ENCODE data around the gene PRDM4. TPM values are rescaled to one million over a fixed set of nuclear protein-coding genes. Genes with fewer than 3 reads are reported as not detected.

PRDM4 gene
- total RNA-seq, 1 donor from 2014 or later: 25.9 TPM

DNA sequence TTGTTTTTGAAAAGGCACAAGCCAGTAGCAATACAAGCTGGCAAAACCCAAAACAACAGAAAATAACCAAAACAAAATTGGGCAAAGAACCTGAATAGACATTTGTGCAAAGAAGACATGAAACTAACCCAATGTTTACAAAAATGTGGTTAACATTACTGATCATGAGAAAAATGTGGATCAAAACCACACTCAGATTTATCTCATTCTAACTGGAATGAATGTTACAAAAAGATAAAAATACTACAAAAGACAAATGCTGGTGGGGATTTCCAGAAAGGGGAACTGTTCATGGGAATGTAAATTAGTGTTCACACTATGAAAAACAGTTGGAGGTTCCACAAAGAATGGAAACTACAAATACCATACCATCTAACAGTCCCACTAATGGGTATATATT is 40.2 kb upstream of the PRDM4 start:
- H3K27ac ChIP-seq: no peak overlapping the region
- DNase-seq (no peak), ATAC-seq (no peak)
- H3K27me3 ChIP-seq: no peaks in the 10 kb centered on the region
- no peaks in the 10 kb centered on the region for H3K4me1 ChIP-seq
- H3K4me3 ChIP-seq: no peak overlapping the region
- TF ChIP-seq, protein P1, sequence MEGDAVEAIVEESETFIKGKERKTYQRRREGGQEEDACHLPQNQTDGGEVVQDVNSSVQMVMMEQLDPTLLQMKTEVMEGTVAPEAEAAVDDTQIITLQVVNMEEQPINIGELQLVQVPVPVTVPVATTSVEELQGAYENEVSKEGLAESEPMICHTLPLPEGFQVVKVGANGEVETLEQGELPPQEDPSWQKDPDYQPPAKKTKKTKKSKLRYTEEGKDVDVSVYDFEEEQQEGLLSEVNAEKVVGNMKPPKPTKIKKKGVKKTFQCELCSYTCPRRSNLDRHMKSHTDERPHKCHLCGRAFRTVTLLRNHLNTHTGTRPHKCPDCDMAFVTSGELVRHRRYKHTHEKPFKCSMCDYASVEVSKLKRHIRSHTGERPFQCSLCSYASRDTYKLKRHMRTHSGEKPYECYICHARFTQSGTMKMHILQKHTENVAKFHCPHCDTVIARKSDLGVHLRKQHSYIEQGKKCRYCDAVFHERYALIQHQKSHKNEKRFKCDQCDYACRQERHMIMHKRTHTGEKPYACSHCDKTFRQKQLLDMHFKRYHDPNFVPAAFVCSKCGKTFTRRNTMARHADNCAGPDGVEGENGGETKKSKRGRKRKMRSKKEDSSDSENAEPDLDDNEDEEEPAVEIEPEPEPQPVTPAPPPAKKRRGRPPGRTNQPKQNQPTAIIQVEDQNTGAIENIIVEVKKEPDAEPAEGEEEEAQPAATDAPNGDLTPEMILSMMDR (IDR thresholded peaks at IDR 0.05): no peak
- no peaks in the 10 kb centered on the region for H3K9me3 ChIP-seq
- no peaks in the 10 kb centered on the region for H3K36me3 ChIP-seq
- intact Hi-C loops (cut with DNase I): no loop called here

DNA sequence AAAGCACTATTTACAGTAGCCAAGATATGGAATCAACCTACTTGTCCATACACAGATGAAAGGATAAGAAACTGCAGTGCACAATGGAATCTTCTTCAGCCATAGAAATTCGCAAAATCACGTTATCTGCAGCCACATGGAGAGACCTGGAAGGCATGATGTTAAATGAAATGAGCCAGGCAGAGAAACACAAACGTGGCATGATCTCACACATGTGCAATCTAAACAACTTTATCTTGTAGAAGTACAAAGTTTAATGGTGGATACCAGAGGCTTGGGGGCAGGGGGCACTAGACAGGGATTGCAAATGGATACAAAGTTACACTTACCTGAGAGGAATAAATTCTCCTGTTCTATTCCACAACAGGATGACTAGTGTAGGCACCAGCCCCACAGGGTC is 37.6 kb upstream of the PRDM4 start:
- Histone ChIP-seq H3K27ac (no peak overlapping the region), H3K36me3 (no peaks in the 10 kb centered on the region), H3K4me1 (no peaks in the 10 kb centered on the region), H3K4me3 (no peak overlapping the region), H3K9me3 (no peaks in the 10 kb centered on the region), H3K27me3 (no peaks in the 10 kb centered on the region)
- ATAC-seq (no peak), DNase-seq (no peak)
- intact Hi-C loops (cut with DNase I): no loop called here
- TF ChIP-seq, protein P1 (IDR thresholded peaks at IDR 0.05): no peak

DNA sequence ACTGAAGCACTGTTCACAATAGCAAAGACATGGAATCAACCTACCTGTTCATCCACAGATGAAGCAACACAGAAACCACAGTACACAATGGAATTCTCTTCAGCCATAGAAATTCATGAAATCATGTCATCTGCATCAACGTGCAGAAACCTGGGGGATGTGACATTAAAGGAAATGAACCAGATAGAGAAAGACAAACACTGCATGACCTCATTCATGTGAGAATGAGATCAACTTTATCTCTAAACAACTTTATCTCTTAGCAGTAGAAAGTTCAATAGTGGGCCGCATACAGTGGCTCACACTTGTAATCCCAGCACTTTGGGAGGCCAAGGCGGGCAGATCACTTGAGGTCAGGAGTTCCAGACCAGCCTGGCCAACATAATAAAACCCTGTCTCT is 33.5 kb upstream of the PRDM4 start:
- Histone ChIP-seq H3K4me3 (no peak overlapping the region), H3K27ac (no peak overlapping the region), H3K27me3 (no peaks in the 10 kb centered on the region), H3K4me1 (no peaks in the 10 kb centered on the region), H3K36me3 (no peaks in the 10 kb centered on the region), H3K9me3 (no peaks in the 10 kb centered on the region)
- ATAC-seq (no peak), DNase-seq (no peak)
- intact Hi-C loops (cut with DNase I): no loop called here
- TF ChIP-seq, protein P1 (IDR thresholded peaks at IDR 0.05): no peak

DNA sequence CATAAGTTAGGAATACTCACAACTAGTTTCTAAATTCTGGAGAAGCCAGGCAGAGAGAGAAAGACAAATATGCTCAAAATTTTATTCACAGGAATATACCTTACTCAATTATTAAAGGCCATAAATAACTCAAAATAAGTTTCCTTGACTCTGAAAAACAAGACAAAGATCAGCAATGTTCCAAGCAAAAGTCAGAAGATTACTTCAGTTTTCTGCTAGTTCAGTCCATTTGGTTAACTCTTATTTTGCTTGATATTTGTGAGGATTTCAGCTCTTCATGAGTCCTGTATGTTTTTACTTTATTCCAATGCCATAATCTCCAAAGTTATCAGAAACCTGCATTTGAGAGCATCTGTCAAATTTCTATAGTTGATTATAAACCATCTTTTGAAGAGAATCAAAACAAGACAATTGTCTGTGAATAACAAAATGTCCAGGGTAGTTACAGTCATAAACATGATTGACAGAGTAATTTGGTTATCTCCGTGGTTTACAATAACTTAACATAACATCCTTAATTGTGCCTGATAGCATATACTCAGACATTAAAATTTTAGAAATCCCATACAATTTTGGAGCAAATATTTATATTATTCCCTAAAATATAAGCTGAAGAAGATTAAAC is 30.6 kb upstream of the PRDM4 start:
- Histone ChIP-seq H3K27ac (no peak overlapping the region), H3K9me3 (no peaks in the 10 kb centered on the region), H3K4me1 (no peaks in the 10 kb centered on the region), H3K27me3 (no peaks in the 10 kb centered on the region), H3K4me3 (no peak overlapping the region), H3K36me3 (no peaks in the 10 kb centered on the region)
- TF ChIP-seq, protein P1 (IDR thresholded peaks at IDR 0.05): no peak
- DNase-seq (no peak), ATAC-seq (no peak)
- intact Hi-C loops (cut with DNase I): no loop called here

DNA sequence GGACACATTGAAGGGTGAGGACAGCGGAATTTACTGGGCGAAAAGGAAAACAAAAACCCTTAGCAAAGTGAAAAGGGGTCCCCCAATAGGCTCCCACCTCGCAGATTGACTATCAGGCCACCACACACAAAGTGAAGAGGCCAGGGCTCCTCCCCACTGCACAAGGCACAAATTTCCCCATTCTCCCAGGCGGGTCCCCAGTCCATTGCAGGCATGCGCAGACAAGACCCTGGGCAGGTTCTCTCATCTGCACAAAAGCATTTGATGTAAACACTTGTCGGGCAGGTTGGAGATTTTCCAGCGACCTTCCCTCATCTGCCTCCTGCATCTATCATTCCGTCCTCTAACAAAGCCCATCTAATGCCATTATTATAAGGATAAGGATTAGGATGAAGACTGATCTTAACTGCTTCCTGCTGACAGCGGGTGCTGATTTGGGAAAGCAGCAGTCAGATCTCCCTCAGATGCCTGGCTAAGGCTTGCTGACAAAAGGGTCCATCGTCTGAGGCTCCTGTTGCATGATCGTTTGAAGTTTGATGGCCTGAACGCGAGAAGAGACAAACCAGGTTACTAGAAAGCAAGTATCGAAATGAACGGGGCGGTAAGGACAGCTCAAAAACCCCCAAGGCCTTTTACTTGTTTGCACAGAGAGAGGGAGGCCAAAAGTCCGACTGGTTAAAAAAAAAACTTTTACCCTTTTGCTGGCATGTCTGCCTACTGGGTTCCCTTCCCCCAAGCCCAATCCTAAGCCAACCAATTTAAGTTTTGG is 27.9 kb upstream of the PRDM4 start:
- Histone ChIP-seq H3K27ac (no peak overlapping the region), H3K27me3 (no peaks in the 10 kb centered on the region), H3K36me3 (no peaks in the 10 kb centered on the region), H3K9me3 (no peaks in the 10 kb centered on the region), H3K4me3 (no peak overlapping the region), H3K4me1 (no peaks in the 10 kb centered on the region)
- ATAC-seq (no peak), DNase-seq (no peak)
- TF ChIP-seq, protein P1 (IDR thresholded peaks at IDR 0.05): no peak
- intact Hi-C loops (cut with DNase I): no loop called here
